Pancreas (tissue), 10 donors: ENCODE measurements around the gene ADCYAP1R1. TPM values are rescaled to one million over a fixed set of nuclear protein-coding genes. Genes with fewer than 3 reads are reported as not detected.

ENCODE experiments used
- ATAC-seq, 4 donors: fragments of 200-7000 bp; cut with Tn5 transposase; one replicate each; pipeline versions ENCODE4 v1.8.0 to v1.9.1; 2020; ENCODE audit warnings: mild to moderate bottlenecking in 4 of 4, moderate library complexity in 4 of 4
- DNase-seq, 6 donors: peaks; one replicate each; pipeline ENCODE4 v3.0.0-alpha.2; 2020
- FAIRE-seq: peaks from 2 replicates; lab custom pipeline; 2012; peaks lifted over from hg19 to GRCh38; lab: Jason Lieb, UNC
- H3K27ac ChIP-seq, 4 donors: fragments of 200-600 bp; sonication (generic); 1 replicate in 3 of 4; 2 replicates in 1 of 4; pipeline versions ENCODE4 v1.5.0 to v1.8.0; 2020
- H3K27me3 ChIP-seq, 4 donors: fragments of 200-600 bp; one replicate each; pipeline ENCODE4 v1.8.0; 2021
- H3K36me3 ChIP-seq, 3 donors: fragments of 200-600 bp; sonication (generic) in 1 of 3; one replicate each; pipeline versions ENCODE4 v1.5.0 to v1.8.0; 2020 to 2021
- H3K4me1 ChIP-seq, 3 donors: fragments of 200-600 bp; one replicate each; pipeline ENCODE4 v1.8.0; 2021
- H3K4me3 ChIP-seq, 4 donors: fragments of 200-600 bp; sonication (generic) in 2 of 4; one replicate each; pipeline versions ENCODE4 v1.5.0 to v1.8.0; 2020 to 2021
- H3K9me3 ChIP-seq, 4 donors: fragments of 200-600 bp; one replicate each; pipeline ENCODE4 v1.8.0; 2021
- WGBS, 2 donors: extraction: QIAGEN DNeasy Blood & Tissue Kit; methylation state at CpG; one replicate each; pipeline ENCODE4 v1.1.7; 2013; 5-methylcytosine and 5-hydroxymethylcytosine counted together
- intact Hi-C, 3 donors: fragments of 100-400 bp; cut with DNase I; formaldehyde crosslinking; loops; one replicate each; pipeline versions ENCODE4 v1.11.1 to v1.14.2; 2022
- polyA plus RNA-seq, 2 donors: library from polyadenylated mRNA; stranded (reverse); fragments of 200-250 nt; gene quantifications; one replicate each; pipeline ENCODE4 v1.2.3, GENCODE V29; 2013
- total RNA-seq, 6 donors: library from RNA; stranded (reverse); fragmentation: NEBNext Ultra II Directional in 4 of 6; extraction: Animal tissue kit (Norgen Biotek cat#: 25700) in 4 of 6; gene quantifications; one replicate each; pipeline versions ENCODE4 v1.2.1 to v1.2.4, GENCODE V29; 2021 to 2023
- TF ChIP-seq, protein P1 (sequence below), 4 donors: fragments of 200-600 bp; sonication (generic) in 3 of 4; IDR thresholded peaks; one replicate each; pipeline versions ENCODE4 v1.5.0 to v1.8.0; 2021; ENCODE audit warnings: antibody characterized with exemption in 4 of 4
- donor health status: healthy with polysubstance abuse.
- donor health status: DM: no; HTN: no; CAD: no; lungs with moderate emphysema.
- donor health status: DM: no; HTN: no; CAD: no.
- donor health status: control.
- donor health status: control.
- donor health status: Bipolar disorder and iron deficiency.
- donor health status: DM: yes; HTN: yes; CAD: no.
- donor health status: DM: no; HTN: no; CAD: no.
- donor health status: DM: no; HTN: no; CAD: no.
- donor health status: DM: yes; HTN: yes; CAD: no.

The ADCYAP1R1 gene
- total and polyA plus RNA-seq, 8 donors = 0.27 to 2.7 (median 0.55) TPM

DNA sequence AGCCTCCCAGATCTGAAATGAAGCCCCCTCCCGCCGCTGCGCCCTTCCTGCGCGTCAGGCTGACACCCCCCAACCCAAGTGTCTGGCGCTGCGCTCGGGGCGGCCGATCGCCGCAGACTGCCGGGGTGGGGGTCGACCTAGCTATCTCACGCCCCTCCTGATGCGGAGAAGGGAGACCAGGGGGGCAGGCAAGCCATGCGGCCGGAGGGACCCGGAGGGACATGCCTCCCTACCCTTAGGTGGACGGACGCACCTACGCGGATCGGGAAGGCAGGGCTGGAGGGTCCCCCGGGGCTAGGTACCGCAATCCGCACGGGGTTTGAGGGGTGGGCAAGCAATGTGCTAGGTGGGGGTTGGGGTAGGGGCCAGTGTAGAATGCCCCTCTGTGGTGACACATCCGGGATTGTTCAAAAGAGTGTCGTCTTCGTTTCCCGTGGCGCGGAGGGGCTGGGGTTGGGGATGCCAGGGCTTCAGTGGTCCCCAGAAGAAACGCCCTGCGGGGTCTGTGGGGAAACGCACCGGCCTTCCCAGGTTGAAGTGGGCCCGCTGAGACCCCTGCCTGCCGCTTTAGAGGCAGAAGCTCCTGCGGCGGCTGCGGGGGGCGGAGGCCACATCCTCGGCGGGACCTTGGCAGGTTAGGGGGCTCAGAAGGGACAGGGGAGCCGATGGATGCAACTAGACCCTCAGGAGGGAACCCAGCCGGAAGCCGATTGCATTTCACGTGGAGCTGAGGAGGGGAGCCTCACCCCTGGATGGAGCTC, 913 bp downstream of the ADCYAP1R1 start:
- FAIRE-seq (no peak), ATAC-seq (no peak), DNase-seq (peak in 1 of 6 donors; percentile 55)
- no peaks in the 10 kb centered on the region for H3K4me1 ChIP-seq
- intact Hi-C loops = no loop called here
- peaks cover 0 to 12% (median 0%) of the 10 kb centered on the region in 4 donors for H3K27me3 ChIP-seq
- TF ChIP-seq, protein P1, sequence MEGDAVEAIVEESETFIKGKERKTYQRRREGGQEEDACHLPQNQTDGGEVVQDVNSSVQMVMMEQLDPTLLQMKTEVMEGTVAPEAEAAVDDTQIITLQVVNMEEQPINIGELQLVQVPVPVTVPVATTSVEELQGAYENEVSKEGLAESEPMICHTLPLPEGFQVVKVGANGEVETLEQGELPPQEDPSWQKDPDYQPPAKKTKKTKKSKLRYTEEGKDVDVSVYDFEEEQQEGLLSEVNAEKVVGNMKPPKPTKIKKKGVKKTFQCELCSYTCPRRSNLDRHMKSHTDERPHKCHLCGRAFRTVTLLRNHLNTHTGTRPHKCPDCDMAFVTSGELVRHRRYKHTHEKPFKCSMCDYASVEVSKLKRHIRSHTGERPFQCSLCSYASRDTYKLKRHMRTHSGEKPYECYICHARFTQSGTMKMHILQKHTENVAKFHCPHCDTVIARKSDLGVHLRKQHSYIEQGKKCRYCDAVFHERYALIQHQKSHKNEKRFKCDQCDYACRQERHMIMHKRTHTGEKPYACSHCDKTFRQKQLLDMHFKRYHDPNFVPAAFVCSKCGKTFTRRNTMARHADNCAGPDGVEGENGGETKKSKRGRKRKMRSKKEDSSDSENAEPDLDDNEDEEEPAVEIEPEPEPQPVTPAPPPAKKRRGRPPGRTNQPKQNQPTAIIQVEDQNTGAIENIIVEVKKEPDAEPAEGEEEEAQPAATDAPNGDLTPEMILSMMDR (IDR thresholded peaks at IDR 0.05) = no peak
- no peaks in the 10 kb centered on the region for H3K36me3 ChIP-seq
- 3 to 4% methylated on average over 40 to 50 of the region's 50 CpGs for WGBS, 2 donors
- no peaks in the 10 kb centered on the region for H3K9me3 ChIP-seq
- no peak overlapping the region for H3K27ac ChIP-seq
- H3K4me3 ChIP-seq = peak overlapping the region in 2 of 4 donors; percentile 21 to 25

DNA sequence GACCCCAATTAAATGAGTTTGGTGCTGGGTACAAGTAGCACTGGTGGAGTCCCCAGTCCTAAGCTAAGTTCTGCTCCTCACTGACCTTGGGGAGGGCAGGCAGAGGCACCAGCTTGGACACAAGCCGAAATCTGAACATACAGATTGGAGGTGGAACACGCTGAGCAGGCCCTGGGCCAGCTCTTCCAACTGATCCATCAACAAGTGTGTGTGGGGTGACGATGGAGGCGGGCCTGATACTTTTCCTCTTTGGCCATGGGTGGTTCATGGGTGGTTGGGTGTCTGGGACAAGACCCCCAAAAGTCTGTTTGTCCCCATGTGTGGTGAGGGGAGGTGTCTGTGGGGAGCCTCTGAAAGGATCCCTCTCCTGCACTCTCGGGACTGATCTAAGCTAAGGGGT, 1.9 kb downstream of the ADCYAP1R1 start:
- intact Hi-C loops = no loop called here
- no peak for FAIRE-seq
- 74 to 80% methylated on average over 5 of the region's 5 CpGs for WGBS, 2 donors
- ATAC-seq = no peak
- no peak overlapping the region for H3K4me3 ChIP-seq
- no peak for DNase-seq
- H3K36me3 ChIP-seq = no peaks in the 10 kb centered on the region
- TF ChIP-seq, protein P1 (IDR thresholded peaks at IDR 0.05) = no peak
- no peaks in the 10 kb centered on the region for H3K9me3 ChIP-seq
- peaks cover 0 to 12% (median 0%) of the 10 kb centered on the region in 4 donors for H3K27me3 ChIP-seq
- H3K27ac ChIP-seq = no peak overlapping the region
- no peaks in the 10 kb centered on the region for H3K4me1 ChIP-seq

DNA sequence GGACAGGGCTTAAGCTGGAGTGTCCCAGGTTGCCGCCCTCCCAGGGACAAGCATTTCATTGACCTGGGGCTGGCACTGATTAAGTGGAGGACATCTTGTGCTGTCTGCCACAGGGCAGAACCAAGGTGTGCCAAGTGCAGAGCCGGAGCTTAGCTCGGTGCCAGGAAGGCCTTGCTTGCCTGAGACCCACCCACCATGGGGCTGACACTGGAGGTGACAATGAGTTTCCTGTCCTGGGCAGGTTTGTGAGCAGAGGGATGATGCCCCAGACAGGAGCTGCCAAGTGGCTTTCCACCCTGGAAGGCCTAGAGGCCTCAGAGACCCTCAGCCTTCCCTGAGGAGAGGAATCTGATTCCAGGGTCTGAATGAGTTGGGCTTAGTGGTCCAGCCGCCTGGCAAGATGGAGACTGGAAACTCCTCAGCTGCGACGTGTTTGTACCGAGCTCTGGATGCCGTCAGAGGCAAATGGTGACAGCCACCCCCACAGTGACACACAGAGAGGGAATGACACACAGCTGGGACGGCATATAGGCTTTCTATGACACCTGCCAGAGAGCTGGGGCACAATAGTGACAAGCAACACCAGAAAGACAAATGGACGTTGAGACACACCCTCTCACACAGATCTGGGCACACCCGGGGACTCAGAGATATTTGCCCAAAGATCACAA, 2.6 kb downstream of the ADCYAP1R1 start:
- no peak for DNase-seq
- Histone ChIP-seq H3K36me3 (no peaks in the 10 kb centered on the region), H3K27me3 (peaks cover 0 to 12% (median 0%) of the 10 kb centered on the region in 4 donors), H3K27ac (no peak overlapping the region), H3K4me3 (no peak overlapping the region), H3K4me1 (no peaks in the 10 kb centered on the region), H3K9me3 (no peaks in the 10 kb centered on the region)
- no peak for FAIRE-seq
- TF ChIP-seq, protein P1 (IDR thresholded peaks at IDR 0.05) = no peak
- no peak for ATAC-seq
- intact Hi-C loops = no loop called here
- WGBS, 2 donors = 62 to 70% methylated on average over 11 of the region's 11 CpGs

DNA sequence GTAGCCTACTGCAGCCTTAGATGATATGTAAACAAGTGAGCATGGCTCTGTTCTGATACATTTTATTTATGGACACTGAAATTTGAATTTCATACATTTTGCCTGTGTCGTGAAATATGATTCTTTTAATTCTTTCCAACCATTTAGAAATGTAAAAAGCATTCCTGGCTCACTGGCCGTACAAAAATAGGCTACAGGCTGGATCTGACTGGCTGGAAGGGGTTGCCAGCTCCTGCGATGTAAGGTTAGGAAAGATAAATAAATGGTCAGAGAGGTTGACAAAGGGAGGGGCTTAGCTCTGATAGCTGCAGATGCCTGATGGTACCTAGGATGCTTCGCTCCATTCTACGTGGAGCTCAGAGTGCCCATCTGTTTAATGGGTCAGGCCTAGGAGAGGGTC, 3.4 kb downstream of the ADCYAP1R1 start:
- ATAC-seq (no peak), FAIRE-seq (no peak), DNase-seq (no peak)
- 45 to 56% methylated on average over 5 of the region's 5 CpGs for WGBS, 2 donors
- Histone ChIP-seq H3K4me1 (no peaks in the 10 kb centered on the region), H3K27me3 (peaks cover 0 to 12% (median 0%) of the 10 kb centered on the region in 4 donors), H3K27ac (no peak overlapping the region), H3K4me3 (no peak overlapping the region), H3K9me3 (no peaks in the 10 kb centered on the region), H3K36me3 (no peaks in the 10 kb centered on the region)
- TF ChIP-seq, protein P1 (IDR thresholded peaks at IDR 0.05) = no peak
- intact Hi-C loops = no loop called here
